GM12875 (cell line): Measurements from ENCODE around the gene ADD1.

Experiments used
- H3K4me3 ChIP-seq: one replicate; pipeline ENCODE4 v1.5.1; 2011; ENCODE audit warnings: low read depth, low read length, control low read depth
- TF ChIP-seq, protein P1 (sequence below): IDR thresholded peaks from 2 replicates; pipeline ENCODE4 v1.5.1; 2011; ENCODE audit warnings: low read depth, mild to moderate bottlenecking, control low read depth, inconsistent platforms, low read length, moderate library complexity, borderline replicate concordance; ENCODE audit not compliant: insufficient read depth

Gene ADD1

DNA sequence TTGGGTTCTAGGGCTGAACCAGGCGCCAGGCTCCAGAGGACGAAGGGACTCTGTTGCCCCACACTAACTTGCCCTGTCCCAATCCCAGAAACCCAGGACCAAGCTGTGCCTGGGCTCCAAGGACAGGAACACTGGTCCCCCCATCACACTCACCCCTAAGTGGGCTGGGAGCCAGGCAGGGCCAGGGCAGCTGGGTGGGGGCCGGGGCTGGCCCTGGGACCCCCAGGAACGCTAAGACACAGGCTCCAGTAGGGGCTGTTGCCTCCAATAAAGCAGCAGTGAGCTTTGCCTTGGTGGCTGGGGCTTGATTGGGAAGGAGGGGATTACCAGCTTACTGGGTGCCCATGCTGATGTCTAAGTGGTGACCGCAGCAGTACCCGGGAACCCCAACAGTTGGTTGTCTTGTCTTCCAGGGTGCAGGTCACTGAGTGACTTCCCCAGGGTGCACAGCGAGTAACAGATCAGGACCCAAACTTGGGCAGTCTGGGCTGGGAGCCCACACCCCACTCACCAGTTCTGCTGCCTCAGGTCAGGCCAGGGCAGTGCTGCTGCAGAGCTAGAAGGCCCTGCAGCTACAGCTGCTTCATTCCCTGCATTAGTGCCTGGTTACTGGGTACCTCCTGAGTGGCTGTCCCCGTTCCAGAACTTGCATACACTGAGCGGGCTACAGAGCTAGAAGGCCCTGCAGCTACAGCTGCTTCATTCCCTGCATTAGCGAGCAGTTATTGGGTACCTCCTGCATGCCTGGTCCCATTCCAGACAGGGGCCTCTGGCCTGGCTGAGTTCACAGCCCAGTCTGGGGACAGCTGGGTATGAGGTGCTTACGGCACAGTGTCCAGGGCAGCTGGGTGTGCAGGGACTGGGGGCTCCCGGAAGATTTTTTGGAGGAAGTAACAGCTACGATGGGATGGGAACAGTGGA lies 9.4 kb upstream of the ADD1 start:
- TF ChIP-seq, protein P1, sequence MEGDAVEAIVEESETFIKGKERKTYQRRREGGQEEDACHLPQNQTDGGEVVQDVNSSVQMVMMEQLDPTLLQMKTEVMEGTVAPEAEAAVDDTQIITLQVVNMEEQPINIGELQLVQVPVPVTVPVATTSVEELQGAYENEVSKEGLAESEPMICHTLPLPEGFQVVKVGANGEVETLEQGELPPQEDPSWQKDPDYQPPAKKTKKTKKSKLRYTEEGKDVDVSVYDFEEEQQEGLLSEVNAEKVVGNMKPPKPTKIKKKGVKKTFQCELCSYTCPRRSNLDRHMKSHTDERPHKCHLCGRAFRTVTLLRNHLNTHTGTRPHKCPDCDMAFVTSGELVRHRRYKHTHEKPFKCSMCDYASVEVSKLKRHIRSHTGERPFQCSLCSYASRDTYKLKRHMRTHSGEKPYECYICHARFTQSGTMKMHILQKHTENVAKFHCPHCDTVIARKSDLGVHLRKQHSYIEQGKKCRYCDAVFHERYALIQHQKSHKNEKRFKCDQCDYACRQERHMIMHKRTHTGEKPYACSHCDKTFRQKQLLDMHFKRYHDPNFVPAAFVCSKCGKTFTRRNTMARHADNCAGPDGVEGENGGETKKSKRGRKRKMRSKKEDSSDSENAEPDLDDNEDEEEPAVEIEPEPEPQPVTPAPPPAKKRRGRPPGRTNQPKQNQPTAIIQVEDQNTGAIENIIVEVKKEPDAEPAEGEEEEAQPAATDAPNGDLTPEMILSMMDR: no peak
- H3K4me3 ChIP-seq: no peak overlapping the region

DNA sequence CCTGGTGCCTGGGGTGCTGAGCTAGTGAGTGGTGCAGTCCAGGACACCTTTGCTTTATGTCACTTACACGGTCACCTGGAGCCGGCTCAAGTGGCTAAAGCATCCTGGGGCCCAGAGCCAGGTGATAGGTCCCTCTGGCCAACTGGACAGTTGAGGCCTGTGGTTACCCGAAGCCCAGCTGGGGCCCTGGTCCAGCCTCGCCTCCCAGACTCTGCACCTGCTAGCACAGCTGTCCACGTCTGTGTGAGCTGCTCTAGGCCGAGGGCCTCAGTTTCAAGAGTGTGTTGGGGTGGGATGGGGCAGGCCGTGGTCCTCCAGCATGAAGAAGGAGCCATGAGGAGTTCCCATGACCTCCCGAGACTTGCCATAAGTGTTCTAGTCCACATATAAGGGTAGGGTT lies 7.7 kb upstream of the ADD1 start:
- TF ChIP-seq, protein P1: no peak
- H3K4me3 ChIP-seq: no peak overlapping the region

DNA sequence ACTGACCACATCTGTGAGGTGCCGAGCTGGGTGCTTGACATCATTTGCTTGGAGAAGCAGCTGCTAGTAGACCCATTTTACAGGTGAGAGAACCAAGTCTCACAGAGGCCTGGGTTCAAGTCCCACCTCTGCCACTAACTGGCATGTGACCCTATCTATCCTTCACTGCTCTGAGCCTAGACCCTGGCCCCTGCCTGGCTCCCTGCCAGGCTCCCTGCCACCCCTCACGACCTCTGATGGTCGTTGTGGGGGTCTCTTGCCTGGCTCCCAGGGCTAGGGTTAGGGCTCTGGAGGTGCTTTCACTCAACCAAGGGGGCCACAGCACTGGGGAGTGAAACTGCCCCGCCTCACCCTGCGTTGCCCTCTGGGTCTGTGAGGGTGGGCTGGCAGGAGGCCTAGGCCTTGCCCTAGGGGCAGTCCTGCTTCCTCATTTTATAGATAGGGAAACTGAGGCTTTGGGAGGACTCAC lies 7.2 kb upstream of the ADD1 start:
- TF ChIP-seq, protein P1: no peak
- no peak overlapping the region for H3K4me3 ChIP-seq

DNA sequence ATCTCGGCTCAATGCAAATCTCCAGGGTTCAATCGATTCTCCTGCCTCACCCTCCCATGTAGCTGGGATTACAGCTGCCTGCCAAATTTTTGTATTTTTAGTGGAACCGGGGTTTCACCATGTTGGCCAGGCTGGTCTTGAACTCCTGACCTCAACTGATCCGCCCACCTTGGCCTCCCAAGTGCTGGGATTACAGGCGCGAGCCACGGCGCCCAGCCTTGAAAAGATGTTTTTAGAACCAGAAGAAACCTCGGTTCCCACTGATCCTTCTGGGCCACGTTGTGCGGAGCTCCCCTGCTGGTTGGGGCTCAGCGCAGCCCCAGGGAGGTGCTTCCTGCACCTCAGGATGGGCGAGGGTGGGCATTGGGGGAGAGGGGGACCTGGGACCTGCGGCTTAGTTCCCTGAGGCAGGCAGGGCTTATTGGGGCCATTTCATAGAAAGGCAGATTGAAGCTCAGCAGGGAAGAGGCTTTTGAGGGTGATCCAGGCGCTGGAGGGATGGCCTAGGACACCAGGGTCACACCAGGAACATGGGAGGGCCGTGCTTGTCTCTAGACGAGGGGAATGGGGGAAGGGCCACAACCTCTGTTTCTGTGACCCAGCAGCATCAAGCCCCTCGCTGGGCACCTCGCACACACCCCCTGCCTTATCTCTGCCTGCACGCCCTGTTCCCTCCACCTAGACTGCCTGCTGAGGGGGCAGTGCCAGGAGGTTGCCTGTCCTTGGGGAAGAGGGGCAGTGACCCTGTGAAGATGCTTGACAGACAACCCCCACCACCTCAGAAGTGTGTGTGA lies 6.3 kb upstream of the ADD1 start:
- TF ChIP-seq, protein P1: no peak
- H3K4me3 ChIP-seq: no peak overlapping the region

DNA sequence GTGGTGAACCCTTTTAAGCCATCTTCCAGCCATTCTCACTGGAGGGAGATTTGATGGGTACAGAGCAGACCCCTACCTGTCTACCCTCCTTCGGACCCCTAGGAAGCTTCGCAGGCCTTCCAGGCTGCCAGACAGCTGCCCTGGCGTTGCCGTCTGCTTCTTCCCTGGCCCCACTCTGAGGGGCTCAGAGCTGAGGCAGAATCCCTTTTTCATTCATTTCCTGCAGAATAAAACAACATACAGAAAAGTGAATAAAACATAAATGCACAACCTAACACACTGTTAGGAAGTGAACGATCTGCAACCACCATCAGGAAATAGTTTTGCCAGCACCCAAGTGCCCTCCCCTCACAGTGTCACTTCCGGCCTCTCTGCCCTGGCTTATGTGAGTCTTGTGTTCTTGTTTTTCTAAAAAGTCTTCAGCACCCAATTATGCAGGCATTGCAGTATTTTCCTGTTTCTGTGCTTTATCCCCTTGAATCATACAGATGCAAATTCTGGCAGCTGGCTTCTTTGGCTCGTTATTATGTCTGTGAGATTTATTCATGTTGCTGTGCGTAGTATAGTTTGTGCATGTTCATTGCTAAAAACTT lies 5.6 kb upstream of the ADD1 start:
- H3K4me3 ChIP-seq: no peak overlapping the region
- TF ChIP-seq, protein P1: no peak

DNA sequence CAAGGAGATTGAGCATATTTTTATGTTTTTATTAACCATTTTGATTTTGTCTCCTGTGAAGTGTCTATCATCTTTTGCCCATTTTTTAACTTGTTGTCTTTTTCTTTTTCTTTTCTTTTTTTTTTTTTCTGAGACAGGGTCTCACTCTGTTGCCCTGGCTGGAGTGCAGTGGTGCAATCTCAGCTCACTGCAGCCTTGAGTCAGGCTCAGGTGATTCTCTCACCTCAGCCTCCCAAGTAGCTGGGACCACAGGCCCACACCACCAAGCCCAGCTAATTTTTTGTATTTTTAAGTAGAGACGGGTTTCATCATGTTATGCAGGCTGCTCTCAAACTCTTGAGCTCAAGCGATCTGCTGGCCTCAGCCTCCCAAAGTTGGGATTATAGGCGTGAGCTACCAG lies 4.6 kb upstream of the ADD1 start:
- TF ChIP-seq, protein P1: no peak
- no peak overlapping the region for H3K4me3 ChIP-seq
